ENCODE measurements around the gene DELE1.

DNA sequence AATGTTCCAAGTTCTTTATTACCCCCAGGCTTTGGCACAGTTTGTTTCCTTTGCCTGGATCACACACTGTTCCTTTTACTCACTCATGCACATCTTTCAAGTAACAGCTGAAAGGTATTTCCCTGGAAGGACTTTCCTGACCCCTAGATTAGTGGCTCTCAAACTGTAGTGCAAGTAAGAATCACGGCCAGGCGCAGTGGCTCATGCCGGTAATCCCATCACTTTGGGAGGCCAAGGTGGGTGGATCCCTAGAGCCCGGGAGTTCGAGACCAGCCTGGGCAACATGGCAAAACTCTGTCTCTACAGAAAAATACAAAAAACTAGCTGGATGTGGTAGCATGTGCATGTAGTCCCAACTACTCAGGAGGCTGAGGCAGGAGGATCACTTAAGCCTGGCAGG, 19.1 kb upstream of the DELE1 start:
- TF ChIP-seq, protein P1, sequence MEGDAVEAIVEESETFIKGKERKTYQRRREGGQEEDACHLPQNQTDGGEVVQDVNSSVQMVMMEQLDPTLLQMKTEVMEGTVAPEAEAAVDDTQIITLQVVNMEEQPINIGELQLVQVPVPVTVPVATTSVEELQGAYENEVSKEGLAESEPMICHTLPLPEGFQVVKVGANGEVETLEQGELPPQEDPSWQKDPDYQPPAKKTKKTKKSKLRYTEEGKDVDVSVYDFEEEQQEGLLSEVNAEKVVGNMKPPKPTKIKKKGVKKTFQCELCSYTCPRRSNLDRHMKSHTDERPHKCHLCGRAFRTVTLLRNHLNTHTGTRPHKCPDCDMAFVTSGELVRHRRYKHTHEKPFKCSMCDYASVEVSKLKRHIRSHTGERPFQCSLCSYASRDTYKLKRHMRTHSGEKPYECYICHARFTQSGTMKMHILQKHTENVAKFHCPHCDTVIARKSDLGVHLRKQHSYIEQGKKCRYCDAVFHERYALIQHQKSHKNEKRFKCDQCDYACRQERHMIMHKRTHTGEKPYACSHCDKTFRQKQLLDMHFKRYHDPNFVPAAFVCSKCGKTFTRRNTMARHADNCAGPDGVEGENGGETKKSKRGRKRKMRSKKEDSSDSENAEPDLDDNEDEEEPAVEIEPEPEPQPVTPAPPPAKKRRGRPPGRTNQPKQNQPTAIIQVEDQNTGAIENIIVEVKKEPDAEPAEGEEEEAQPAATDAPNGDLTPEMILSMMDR (IDR thresholded peaks at IDR 0.05) = no peak
- no peak for TF ChIP-seq EP300 (IDR thresholded peaks at IDR 0.05)
